UCSD-AML1 (cell line): ENCODE measurements around the gene NLRC5.
"Not testable (repeated sequence)": the region's sequence is repeated elsewhere in the genome, so short reads cannot be mapped to it uniquely, and the experiment has no call there.

Experiments used
- DNase-seq: peaks from one replicate; lab custom pipeline; 2025; ENCODE audit not compliant: unreplicated experiment; lab: John Stamatoyannopoulos, UW

NLRC5 gene

GRCh38 chr16:57096192-57096591, 106.8 kb downstream of the NLRC5 start:
- DNase-seq: no peak

GRCh38 chr16:57096793-57097192, 107.4 kb downstream of the NLRC5 start:
- DNase-seq: no peak

GRCh38 chr16:57098188-57098841, 109.0 kb downstream of the NLRC5 start:
- DNase-seq: no peak

- not testable (repeated sequence) for DNase-seq
Measured at GRCh38 chr16:57099965-57100364, 110.6 kb downstream of the NLRC5 start.

GRCh38 chr16:57100445-57100844, 111.1 kb downstream of the NLRC5 start:
- no peak for DNase-seq

GRCh38 chr16:57102888-57103851, 113.8 kb downstream of the NLRC5 start:
- no peak for DNase-seq

- peak; percentile 30 for DNase-seq
Measured at GRCh38 chr16:57104706-57105105, 115.3 kb downstream of the NLRC5 start.

GRCh38 chr16:57105184-57105583, 115.8 kb downstream of the NLRC5 start:
- DNase-seq: no peak

- DNase-seq: no peak
Measured at GRCh38 chr16:57106767-57107166, 117.4 kb downstream of the NLRC5 start.

GRCh38 chr16:57107321-57107922, 118.1 kb downstream of the NLRC5 start:
- DNase-seq: no peak

GRCh38 chr16:57108432-57108831, 119.1 kb downstream of the NLRC5 start:
- DNase-seq: no peak

- not testable (repeated sequence) for DNase-seq
Measured at GRCh38 chr16:57109259-57110105, 120.1 kb downstream of the NLRC5 start.

GRCh38 chr16:57110937-57111336, 121.6 kb downstream of the NLRC5 start:
- no peak for DNase-seq

GRCh38 chr16:57111420-57111819, 122.1 kb downstream of the NLRC5 start:
- DNase-seq: no peak

GRCh38 chr16:57112403-57113041, 123.2 kb downstream of the NLRC5 start:
- DNase-seq: peak; percentile 73

GRCh38 chr16:57113042-57113453, 123.7 kb downstream of the NLRC5 start:
- no peak for DNase-seq

GRCh38 chr16:57113664-57114063, 124.3 kb downstream of the NLRC5 start:
- DNase-seq: no peak

- no peak for DNase-seq
Measured at GRCh38 chr16:57115168-57115513, 125.8 kb downstream of the NLRC5 start.

GRCh38 chr16:57115514-57116182, 126.3 kb downstream of the NLRC5 start:
- no peak for DNase-seq
